ENCODE results near the gene ENOX1.

The ENOX1 gene

DNA sequence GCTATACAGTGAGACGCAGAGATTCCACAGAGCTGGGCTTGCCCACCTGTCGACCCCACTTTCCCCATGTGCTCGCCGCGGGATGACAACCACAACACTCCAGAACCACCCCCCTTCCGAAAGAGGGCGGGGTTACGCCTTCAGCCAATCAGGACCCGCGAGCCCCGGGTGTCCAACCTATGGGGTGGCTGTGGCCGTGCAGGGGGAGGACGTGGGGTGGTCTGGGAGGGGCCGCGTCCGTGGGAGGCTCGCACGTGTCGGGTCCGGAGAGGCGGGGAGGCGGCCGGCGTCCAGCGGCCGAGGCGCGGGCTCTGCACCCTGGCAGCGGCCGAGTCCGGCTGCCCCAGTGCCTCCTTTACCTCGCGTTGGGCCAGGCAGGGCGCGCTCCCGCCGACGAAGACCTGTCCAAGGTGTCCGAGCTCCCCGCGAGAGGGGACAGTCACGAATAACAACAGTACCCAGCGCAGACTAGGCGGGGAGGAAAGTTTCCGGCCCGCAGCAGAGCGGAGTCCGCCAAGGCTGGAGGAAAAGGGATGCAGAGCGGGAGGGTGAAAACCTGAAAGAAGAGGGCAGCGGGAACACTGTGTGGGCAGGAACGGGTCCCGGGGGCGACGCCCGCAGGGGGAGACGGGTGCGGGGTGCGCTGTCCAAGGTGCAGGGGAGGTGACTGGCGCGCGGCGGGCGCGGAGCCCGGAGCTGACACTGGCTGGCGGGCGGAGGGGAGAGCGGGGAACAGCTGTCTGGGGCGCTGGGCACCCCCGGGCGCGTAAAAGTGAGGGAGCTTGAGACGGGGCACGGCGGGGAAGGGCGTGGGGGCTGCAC, 911 bp downstream of the ENOX1 start:
- no peak for DNase-seq (ENCODE audit: low read depth)

DNA sequence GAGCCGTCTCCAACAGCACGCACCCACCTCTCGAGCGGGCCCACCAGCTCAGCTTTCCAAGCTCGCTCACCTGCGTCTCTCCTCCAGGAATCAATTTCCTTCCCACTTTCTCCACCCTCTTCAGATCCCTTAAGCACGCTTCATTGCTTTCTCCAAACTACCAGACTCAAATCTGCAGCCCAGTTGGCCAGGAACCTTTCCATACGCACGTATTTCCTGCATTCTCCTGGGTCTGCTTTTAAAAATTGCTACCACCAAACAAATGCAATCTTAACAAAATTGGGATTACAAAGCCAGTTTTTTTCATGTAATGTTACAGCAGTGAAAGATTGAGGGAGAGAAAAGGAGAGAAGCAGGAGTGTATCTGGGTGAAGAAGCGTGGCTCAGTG, 1.5 kb downstream of the ENOX1 start:
- DNase-seq (ENCODE audit: low read depth) = no peak

DNA sequence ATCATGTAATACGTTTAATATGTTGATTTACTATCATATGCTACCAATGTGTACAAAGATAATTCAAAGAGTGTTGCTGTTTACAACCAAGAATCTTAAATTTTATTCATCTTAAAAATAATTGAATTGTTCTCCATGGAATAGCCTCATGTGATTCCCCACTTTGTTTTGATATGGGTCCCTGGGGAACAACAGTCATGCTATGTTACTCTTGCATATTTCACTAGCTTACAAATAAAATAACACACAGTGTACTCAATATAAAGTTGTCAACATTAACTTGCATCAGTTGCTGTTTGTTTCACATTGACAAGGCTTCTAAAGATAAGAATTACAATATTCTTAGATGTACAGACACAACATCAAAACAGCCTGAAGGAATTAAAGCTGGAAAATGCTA, 2.3 kb downstream of the ENOX1 start:
- DNase-seq (ENCODE audit: low read depth) = no peak

DNA sequence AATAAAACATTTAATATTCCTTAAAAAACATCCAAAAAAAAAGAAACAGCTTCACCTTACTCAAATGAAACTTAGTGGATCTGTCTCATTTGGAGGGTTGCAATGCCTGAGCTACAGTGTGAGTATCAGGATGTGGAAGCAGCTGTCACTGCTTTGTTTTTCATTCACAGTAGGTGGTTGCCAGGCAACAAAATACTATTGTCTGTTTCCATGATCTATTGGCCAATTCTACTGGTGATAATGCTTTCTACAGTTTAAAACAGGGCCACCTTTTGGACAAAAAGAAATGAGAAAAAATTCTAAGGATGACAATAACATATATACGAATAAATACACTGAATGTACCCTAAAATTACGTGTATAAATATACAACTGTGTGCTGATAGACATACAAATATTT, 3.0 kb downstream of the ENOX1 start:
- DNase-seq (ENCODE audit: low read depth) = no peak

DNA sequence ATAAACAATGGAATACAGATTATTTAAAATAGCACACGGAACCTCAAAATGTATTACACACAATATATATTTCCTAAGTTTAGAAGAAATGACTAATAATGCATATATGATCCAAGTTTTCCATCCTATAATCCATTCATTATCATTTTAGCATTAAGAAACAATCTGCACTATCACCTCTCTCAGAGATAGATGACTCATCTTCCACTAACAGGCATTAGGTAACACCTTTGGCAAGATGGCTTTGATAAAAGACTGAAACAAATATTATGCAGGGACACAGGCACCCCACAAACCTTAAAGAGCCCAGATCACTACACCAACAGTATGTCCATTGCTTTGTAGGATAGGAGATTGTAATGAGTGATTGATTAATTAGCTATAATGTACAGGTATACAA, 4.1 kb downstream of the ENOX1 start:
- DNase-seq (ENCODE audit: low read depth) = no peak

DNA sequence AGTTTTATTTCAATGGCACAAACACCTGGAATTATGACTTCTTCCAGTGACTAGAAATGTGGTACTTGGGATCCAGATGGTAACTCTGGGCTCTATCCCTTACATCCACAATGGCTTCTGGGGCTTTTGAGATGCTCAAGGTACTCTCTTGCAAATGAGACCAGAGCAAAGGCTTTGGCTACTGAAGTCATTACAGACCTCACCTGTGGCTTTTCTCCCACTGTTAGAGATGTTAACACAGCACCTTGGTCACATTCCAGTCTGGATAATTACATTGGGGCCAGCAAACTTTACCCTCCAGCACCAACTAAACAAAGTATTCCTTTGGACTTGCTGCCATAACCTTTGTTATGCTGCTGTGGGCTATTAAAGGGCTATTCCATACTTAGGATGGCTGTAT, 6.1 kb downstream of the ENOX1 start:
- DNase-seq (ENCODE audit: low read depth) = no peak

DNA sequence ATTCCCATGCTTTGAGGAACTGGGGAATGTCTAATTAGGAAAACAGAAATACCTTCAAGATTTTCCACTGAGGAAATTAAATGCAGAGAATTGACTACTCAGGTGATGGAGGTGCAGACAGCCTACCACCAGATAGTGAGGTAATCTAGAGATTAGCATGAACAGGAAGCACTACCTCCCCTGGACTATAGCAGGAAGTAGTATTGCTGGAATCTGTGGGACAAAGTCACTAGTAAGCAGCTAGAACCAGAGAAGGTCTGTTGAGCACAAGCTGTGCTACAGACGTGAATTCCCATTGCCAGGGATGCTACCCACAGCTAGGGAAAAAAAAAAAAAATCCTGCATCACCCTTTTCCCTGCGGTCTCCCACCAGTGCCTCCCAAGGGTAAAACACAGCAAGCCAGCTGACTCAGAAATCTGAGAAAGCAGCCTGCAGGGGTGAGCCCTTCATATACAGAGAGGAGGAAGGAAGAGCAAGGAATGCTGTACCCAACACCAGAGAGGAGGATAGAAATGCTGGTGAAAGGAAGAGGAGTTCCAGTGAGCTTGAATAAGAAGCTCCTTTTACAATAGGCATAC, 10.2 kb downstream of the ENOX1 start:
- no peak for DNase-seq (ENCODE audit: low read depth)

DNA sequence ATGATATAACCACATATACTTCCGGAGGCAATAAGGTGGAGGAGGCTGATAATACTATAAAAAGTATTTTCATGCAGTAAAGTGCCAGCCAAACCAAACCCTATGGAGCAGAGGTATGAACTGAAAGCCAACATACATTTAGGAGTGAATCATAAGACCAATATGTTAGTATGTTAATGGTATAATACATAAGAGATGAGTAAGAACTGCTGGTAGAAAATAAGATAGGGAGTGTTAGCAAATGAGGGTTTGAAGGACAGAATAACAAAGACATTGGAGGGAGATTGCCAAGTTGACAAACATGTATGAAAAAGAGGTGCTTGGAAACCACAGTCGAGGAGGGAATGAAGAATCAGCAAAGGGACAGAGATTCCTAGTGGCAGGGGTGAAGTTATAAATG, 10.8 kb downstream of the ENOX1 start:
- DNase-seq (ENCODE audit: low read depth) = no peak

DNA sequence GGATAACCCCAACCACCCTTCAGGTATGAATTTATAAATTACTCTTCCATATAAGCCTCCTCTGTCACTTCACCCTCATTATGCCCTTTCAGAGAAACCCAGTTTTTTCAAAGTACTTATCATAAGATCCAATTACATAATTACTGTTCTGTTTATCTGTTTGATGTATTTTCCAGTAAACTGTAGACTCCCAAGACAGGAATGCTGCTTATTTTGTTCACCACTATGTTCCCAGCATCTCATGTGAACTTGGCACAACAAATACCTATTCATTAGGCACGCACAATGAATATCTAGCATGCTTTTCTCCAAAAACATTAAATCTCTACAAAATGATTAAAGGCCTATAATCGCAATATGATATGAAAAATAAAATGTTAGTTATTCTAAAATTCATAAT, 13.2 kb downstream of the ENOX1 start:
- DNase-seq (ENCODE audit: low read depth) = no peak

DNA sequence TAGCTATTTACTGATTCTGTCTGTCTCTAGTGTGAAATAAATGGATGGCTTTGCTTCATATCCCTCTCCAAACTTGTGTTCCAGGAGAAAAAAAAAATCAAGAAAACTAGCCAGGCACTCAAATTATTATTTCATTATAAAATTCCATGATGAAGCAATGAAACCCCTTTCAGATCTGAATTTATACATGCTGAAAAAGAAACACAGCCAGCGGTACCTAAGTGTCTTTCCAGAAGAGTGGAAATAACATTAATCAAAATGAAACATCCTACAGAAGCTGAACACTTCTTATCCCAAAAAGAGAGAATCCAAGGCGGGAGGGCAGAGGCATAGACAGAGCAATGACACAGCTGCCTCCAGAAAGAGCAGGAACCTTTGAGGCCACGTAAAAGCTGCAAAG, 15.9 kb downstream of the ENOX1 start:
- no peak for DNase-seq (ENCODE audit: low read depth)

DNA sequence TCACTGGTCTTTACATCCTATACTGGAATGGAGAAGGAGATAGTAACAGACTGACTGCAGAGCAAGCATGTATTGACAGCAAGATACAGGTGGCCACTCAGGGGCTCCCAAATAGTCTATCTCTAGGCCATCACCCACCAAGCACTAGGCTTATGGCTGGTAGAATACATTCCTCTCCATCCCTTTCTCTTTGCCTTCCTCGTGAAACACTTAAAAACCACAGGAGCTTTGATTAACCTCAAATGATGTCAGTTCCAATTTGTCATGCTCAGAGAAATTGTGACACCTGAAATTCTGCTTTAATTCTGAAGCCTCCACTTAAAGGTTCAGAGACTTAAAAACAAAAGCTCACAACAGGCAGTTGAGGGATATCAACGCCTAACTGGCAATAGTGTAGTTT, 17.2 kb downstream of the ENOX1 start:
- no peak for DNase-seq (ENCODE audit: low read depth)

DNA sequence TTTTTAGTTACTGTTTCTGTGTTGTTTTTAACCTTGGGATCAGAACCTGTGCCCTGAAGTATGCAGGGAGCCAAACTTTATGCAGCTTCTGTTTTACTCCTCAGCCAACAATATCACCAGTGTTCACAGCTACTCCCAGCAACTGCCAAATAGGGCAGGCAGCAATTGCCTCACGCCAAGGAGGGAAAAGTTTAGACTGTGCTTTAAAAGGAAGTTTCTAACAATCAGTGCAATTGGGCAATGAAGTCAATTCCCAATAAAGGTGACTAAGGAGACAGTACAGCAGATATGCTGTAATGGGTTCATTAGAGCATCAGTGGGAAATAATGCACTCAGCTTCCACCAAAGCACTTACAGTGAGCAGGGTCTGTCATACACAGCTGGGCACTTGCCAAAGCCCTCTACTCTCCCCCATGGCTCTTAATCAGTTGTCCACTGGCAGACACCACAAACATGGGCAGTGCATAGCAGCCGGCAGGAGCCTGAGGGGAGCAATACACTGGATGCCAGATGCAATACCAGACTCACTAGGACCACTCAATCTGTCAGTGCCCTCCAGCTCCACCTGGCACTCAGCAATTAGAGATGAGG, 19.3 kb downstream of the ENOX1 start:
- no peak for DNase-seq (ENCODE audit: low read depth)

DNA sequence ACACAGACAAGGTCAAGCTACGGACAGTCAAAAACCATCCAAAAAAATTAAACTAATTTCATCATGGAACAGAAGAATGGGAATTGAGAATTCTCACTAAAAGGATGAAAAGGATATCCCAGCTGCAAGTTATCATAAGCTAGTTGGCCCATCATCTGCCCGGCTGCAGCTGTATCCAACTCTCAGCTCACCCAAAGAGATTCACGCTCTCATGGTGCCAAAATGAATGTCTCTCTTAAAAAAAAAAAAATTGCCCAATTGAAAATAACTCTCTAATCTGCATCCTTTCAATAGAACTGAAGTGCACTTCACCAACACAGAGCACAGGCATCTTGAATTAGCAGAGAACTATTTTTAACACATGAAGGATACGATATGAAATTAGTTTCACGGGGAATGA, 20.0 kb downstream of the ENOX1 start:
- no peak for DNase-seq (ENCODE audit: low read depth)

DNA sequence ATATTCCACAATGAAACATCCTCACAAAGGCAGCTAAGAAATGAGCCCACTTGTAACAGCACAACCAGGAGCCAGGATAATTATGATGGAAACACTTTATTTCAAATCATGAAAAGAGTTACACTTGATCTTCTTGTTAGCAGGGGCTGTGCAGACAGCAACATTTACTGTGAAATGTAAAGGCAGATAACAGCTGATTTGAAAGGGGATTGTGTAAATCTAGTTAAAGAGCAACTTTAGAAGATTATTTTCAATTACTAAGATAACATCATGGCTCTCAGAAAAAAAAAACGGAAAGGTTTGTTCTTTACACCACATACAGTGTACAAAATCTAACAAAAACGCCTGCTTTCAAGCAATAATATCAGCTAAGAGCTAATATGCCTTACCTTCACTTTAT, 22.4 kb downstream of the ENOX1 start:
- DNase-seq (ENCODE audit: low read depth) = no peak

DNA sequence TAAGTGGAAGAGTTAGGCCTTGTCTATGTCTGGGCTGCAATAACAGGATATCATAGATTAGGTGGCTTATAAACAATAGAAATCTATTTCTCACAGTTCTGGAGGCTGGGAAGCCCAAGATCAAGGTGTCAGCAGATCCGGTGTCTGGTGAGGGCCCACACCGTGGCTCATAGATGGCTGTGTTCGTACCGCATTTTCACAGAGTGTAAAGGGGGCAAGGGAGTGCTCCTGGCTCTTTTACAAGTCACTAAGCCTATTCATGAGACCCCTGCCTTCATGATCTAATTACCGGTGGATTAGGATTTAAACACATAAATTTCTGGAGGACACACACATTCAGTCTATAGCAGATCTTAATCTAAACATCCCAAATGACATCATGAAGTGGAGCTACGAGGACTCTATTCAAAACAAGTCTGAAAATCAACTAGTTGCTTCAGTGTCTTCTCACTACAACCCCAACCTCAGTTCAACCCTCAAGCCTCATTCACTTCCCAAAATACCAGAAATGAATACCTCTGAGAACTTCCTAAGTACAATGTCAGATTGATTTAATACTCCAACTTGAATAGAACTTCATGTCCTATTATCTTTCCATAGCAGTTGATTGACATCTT, 23.5 kb downstream of the ENOX1 start:
- no peak for DNase-seq (ENCODE audit: low read depth)

DNA sequence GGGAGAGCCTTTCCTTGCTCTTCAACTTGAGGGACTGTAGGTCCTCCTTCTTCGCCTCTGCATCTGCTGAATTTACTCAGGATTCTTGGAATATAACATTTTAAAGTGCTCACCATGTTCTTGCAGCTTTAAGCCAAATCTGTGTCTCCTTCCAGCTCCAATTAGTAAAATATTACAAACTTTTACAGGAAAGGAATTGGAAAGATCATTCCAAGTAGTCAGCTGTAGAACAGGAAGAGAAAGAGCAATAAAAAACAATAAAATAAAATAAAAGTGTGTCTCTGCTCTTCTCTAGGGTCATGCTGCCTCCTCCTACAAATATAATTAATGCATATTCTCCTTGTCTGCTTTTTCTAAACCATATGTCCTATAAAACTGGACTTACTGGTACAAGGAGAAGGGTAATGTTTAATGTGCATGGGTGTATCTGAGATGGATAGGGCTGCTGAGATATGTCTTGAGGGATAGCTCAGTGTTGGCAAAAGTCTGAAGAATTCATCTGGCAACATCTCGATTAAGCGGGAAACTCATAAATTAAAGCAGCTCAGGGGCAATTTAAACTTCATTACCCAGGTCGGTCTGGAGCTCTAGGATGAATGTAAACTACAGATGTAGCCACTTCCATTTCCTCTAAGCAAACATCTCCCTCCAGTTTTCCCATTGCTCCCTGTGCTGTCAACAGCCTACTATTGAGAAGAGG, 25.0 kb downstream of the ENOX1 start:
- DNase-seq (ENCODE audit: low read depth) = no peak

DNA sequence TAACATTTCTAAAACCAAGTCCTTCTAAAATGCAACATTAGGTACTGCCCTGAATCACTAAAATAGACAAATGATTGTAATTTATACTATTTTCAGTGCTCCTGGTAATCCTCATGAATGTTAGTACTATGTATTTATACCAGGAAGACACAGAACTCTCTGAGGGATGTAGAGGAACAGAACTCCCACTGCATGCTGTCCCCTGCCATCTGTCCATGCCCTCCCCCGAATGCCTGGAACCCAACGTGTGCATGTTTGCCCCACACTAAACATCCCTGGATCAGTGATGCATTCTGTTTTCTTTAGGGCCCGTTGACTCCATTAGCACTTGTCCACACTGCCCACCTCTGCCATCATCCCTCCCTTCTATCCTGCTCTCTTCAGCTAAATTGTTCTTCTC, 26.5 kb downstream of the ENOX1 start:
- no peak for DNase-seq (ENCODE audit: low read depth)

DNA sequence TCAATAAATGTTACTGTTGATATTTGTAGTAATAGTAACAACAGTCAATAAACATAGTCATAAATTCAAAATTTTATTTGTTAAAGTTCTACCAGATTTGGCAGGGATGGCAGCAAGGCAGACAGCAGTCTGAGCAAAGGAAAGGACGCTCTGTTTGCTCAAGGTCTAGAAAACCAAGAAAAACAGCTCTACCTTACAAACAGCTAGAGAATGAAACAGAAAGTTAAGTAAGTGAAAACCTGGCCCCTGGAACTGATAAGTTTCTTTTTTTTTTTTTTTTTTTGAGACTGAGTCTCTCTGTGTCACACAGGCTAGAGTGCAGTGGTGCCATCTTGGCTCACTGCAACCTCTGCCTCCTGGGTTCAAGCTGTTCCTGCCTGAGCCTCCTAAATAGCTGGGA, 27.9 kb downstream of the ENOX1 start:
- no peak for DNase-seq (ENCODE audit: low read depth)

DNA sequence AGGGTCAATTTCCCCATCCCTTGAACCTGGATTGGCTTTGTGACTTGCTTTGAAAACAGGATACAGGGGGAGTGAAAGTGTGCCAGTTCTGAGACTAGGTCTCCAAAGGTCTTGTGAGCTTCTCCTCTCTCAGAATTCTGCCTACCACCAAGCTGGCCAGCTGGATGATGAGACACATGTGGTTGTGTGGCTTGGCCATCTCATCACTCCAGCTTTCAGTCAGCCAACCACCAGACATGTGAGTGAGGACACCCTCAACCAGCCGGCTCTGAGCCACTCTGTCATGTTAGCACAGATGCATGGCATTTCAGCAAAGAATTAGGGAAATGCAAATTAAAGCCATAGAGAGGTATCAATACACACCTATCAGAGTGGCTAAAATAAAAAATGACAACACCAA, 29.5 kb downstream of the ENOX1 start:
- no peak for DNase-seq (ENCODE audit: low read depth)

DNA sequence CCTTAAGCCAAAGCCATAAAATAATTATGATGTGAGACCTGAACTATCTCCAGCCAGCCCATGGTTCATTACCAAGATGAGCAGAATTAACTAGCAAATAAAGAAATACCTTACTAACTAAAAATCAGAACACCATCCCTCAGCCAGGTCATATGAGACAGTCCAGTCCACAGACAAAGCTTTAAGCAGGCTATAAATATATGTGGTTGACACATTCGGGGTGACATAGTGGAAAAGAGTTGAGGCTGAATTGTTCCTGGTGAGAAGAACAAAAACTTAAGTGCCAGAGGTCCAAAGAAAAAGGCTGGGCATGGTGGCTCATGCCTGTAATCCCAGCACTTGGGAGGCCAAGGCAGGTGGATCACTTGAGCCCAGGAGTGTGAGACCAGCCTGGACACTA, 30.9 kb downstream of the ENOX1 start:
- DNase-seq (ENCODE audit: low read depth) = no peak

DNA sequence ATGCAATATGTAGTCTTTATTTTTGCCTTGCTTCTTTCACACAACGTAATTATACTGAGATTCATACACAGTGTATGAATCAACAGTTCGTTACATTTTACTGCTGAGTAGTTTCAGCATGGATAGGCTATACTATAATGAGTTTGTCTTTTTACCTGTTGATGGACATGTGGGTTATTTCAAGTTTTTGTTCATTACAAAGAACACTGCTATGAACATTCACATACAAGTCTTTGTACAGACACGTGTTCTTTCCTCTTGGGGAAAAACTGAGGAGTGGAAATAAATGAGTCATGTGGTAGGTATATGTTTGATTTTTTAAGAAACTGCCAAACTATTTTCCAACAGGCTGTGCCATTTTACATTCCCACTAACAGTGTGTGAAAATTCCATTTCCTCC, 35.1 kb downstream of the ENOX1 start:
- DNase-seq (ENCODE audit: low read depth) = no peak

DNA sequence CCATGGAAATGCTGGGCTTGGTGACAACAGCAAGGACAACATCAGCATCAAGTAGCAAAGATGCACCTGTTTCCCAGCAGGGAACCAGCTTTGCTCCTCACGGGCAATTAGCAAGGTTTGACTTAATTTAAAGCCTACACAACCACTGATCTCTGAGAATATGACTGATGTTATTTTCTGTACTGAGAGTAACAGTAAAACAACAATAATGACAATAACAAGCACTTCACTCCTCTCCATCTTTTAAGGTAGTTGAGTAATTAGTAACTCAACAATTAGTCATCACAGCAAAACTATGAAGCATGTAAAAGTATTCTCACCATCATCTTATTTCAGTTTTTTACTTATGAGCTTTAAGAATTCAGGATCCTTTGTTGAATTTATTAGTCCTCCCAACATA, 37.3 kb downstream of the ENOX1 start:
- no peak for DNase-seq (ENCODE audit: low read depth)
